ENCODE results near the gene PSG7.
"Not testable (repeated sequence)": the region's sequence is repeated elsewhere in the genome, so short reads cannot be mapped to it uniquely, and the experiment has no call there.

Gene PSG7

GRCh38 chr19:42937107-42937506 lies at the start of gene PSG7:
PSG7 (minus strand) TSS chr19:42937207; CDS start chr19:42937076, 131 bp downstream.
- not testable (repeated sequence) for DNase-seq (ENCODE audit: insufficient read length, low spot score)

GRCh38 chr19:42985588-42985987 lies 48.6 kb upstream of the PSG7 start:
- DNase-seq (ENCODE audit: insufficient read length, low spot score): no peak
- FAIRE-seq: no peak

More at GRCh38 chr19:42937107-42937506, at the start of gene PSG7:
- FAIRE-seq: not testable (repeated sequence)

- not testable (repeated sequence) for DNase-seq (ENCODE audit: insufficient read length, low spot score); FAIRE-seq
Observed at GRCh38 chr19:42982111-42982510, 45.1 kb upstream of the PSG7 start.

GRCh38 chr19:42971451-42971850 lies 34.4 kb upstream of the PSG7 start:
- FAIRE-seq; DNase-seq (ENCODE audit: insufficient read length, low spot score): not testable (repeated sequence)

- no peak for FAIRE-seq
- DNase-seq (ENCODE audit: insufficient read length, low spot score): no peak
Observed at GRCh38 chr19:42965176-42965575, 28.2 kb upstream of the PSG7 start.

- no peak for FAIRE-seq
Observed at GRCh38 chr19:42961119-42961518, 24.1 kb upstream of the PSG7 start.

GRCh38 chr19:42952126-42952525 lies 15.1 kb upstream of the PSG7 start:
- FAIRE-seq: not testable (repeated sequence)

More at GRCh38 chr19:42961119-42961518, 24.1 kb upstream of the PSG7 start:
- DNase-seq (ENCODE audit: insufficient read length, low spot score): no peak

GRCh38 chr19:42951476-42951875 lies 14.5 kb upstream of the PSG7 start:
- not testable (repeated sequence) for DNase-seq (ENCODE audit: insufficient read length, low spot score); FAIRE-seq

More at GRCh38 chr19:42952126-42952525, 15.1 kb upstream of the PSG7 start:
- DNase-seq (ENCODE audit: insufficient read length, low spot score): not testable (repeated sequence)

GRCh38 chr19:42942187-42942789 lies 5.3 kb upstream of the PSG7 start:
- DNase-seq (ENCODE audit: insufficient read length, low spot score) (peak; percentile 1), FAIRE-seq (no peak)

- FAIRE-seq: not testable (repeated sequence)
Observed at GRCh38 chr19:42934726-42935125, 2.3 kb downstream of the PSG7 start.

GRCh38 chr19:42934183-42934582 lies 2.8 kb downstream of the PSG7 start:
- DNase-seq (ENCODE audit: insufficient read length, low spot score); FAIRE-seq: not testable (repeated sequence)

More at GRCh38 chr19:42934726-42935125, 2.3 kb downstream of the PSG7 start:
- DNase-seq (ENCODE audit: insufficient read length, low spot score): not testable (repeated sequence)

- not testable (repeated sequence) for DNase-seq (ENCODE audit: insufficient read length, low spot score); FAIRE-seq
Observed at GRCh38 chr19:42933412-42933811, 3.6 kb downstream of the PSG7 start.

GRCh38 chr19:42932485-42933101 lies 4.4 kb downstream of the PSG7 start:
- FAIRE-seq; DNase-seq (ENCODE audit: insufficient read length, low spot score): not testable (repeated sequence)

- not testable (repeated sequence) for FAIRE-seq; DNase-seq (ENCODE audit: insufficient read length, low spot score)
Observed at GRCh38 chr19:42930214-42930613, 6.8 kb downstream of the PSG7 start.

GRCh38 chr19:42928896-42929295 lies 8.1 kb downstream of the PSG7 start:
- no peak for DNase-seq (ENCODE audit: insufficient read length, low spot score)
- FAIRE-seq: no peak

- DNase-seq (ENCODE audit: insufficient read length, low spot score) (no peak), FAIRE-seq (no peak)
Observed at GRCh38 chr19:42926781-42927180, 10.2 kb downstream of the PSG7 start.

GRCh38 chr19:42923106-42923505 lies 13.9 kb downstream of the PSG7 start:
- FAIRE-seq: not testable (repeated sequence)
- DNase-seq (ENCODE audit: insufficient read length, low spot score): peak; percentile 2

GRCh38 chr19:42920971-42921370 lies 16.0 kb downstream of the PSG7 start:
- DNase-seq (ENCODE audit: insufficient read length, low spot score); FAIRE-seq: not testable (repeated sequence)

GRCh38 chr19:42919757-42920079 lies 17.3 kb downstream of the PSG7 start:
- no peak for DNase-seq (ENCODE audit: insufficient read length, low spot score)
- FAIRE-seq: no peak

GRCh38 chr19:42919070-42919756 lies 17.8 kb downstream of the PSG7 start:
- not testable (repeated sequence) for DNase-seq (ENCODE audit: insufficient read length, low spot score); FAIRE-seq

- not testable (repeated sequence) for DNase-seq (ENCODE audit: insufficient read length, low spot score); FAIRE-seq
Observed at GRCh38 chr19:42918377-42919069, 18.5 kb downstream of the PSG7 start.
